K562 (cell line): ENCODE data around the gene BMP6. TPM values are rescaled to one million over a fixed set of nuclear protein-coding genes. Genes with fewer than 3 reads are reported as not detected.

Experiments
- AFF4 ChIP-seq: sonication (generic); formaldehyde crosslinking; IDR thresholded peaks from 2 replicates; pipeline ENCODE4 v1.8.0; 2023; ENCODE audit warnings: mild to moderate bottlenecking, missing genetic modification reagents
- ATF3 ChIP-seq, 2 experiments: fragments of 450-650 bp in 1 of 2; sonication (generic) in 1 of 2; formaldehyde crosslinking in 1 of 2; IDR thresholded peaks in 1 of 2; conservative IDR thresholded peaks in 1 of 2; 2 replicates each; pipeline versions ENCODE4 v1.6.1 to v1.8.1; 2016 to 2023; ENCODE audit warnings: mild to moderate bottlenecking in 2 of 2, moderate library complexity in 2 of 2, inconsistent platforms in 1 of 2, missing genetic modification reagents in 1 of 2
- CBX2 ChIP-seq: fragments of 200-600 bp; sonication (generic); IDR thresholded peaks from one replicate; pipeline ENCODE4 v1.6.1; 2012; ENCODE audit warnings: mild to moderate bottlenecking, low read length, inconsistent platforms; ENCODE audit not compliant: insufficient read depth, poor library complexity, severe bottlenecking
- EP400 ChIP-seq: fragments of 450-650 bp; IDR thresholded peaks from 2 replicates; pipeline ENCODE4 v1.6.1; 2017; ENCODE audit warnings: antibody characterized with exemption, mild to moderate bottlenecking, moderate library complexity
- HDAC1 ChIP-seq, 2 experiments: fragments of 450-650 bp; IDR thresholded peaks; 2 replicates each; pipeline ENCODE4 v1.6.1; 2016 to 2017; ENCODE audit warnings: inconsistent platforms in 1 of 2, mild to moderate bottlenecking in 1 of 2, moderate library complexity in 1 of 2
- PHF20 ChIP-seq: fragments of 450-650 bp; IDR thresholded peaks from 2 replicates; pipeline ENCODE4 v1.6.1; 2018; ENCODE audit not compliant: partially characterized antibody
- POLR2B ChIP-seq: fragments of 450-650 bp; IDR thresholded peaks from 2 replicates; pipeline ENCODE4 v1.6.1; 2018; ENCODE audit warnings: low read depth; ENCODE audit not compliant: partially characterized antibody
- RBFOX2 ChIP-seq: fragments of 200-400 bp; formaldehyde crosslinking; IDR thresholded peaks from 2 replicates; pipeline ENCODE4 v1.6.1; 2017; ENCODE audit warnings: low read depth, mild to moderate bottlenecking, low read length, moderate library complexity
- SAFB2 ChIP-seq: fragments of 200-400 bp; formaldehyde crosslinking; IDR thresholded peaks from 2 replicates; pipeline ENCODE4 v1.6.1; 2018; ENCODE audit warnings: borderline replicate concordance, low read length, low read depth, moderate library complexity; ENCODE audit not compliant: severe bottlenecking
- SMAD4 ChIP-seq: fragments of 250-450 bp; sonication (Bioruptor Pico); conservative IDR thresholded peaks from 2 replicates; pipeline ENCODE4 v1.8.0; 2021; ENCODE audit warnings: inconsistent platforms, mild to moderate bottlenecking, moderate library complexity
- TAF1 ChIP-seq: IDR thresholded peaks from 2 replicates; pipeline ENCODE4 v1.6.1; 2011; ENCODE audit warnings: mild to moderate bottlenecking, low read length, moderate library complexity; ENCODE audit not compliant: insufficient read depth, control insufficient read depth, severe bottlenecking; ENCODE audit errors: extremely low read depth
- YY1 ChIP-seq, 3 experiments: IDR thresholded peaks; 2 replicates each; pipeline ENCODE4 v1.6.1; 2011; ENCODE audit warnings: low read length in 2 of 3, mild to moderate bottlenecking in 2 of 3, moderate library complexity in 2 of 3, borderline replicate concordance in 1 of 3, control low read depth in 1 of 3, low read depth in 1 of 3; ENCODE audit not compliant: insufficient read depth in 3 of 3, insufficient replicate concordance in 2 of 3, control insufficient read depth in 1 of 3, insufficient read length in 1 of 3; ENCODE audit errors: extremely low read depth in 1 of 3
- ZNF408 ChIP-seq: fragments of 250-450 bp; sonication (Bioruptor Pico); IDR thresholded peaks from 2 replicates; pipeline ENCODE4 v1.4.0; 2020; ENCODE audit warnings: low read depth, mild to moderate bottlenecking, moderate library complexity
- ZNF639 ChIP-seq, 2 experiments: fragments of 200-800 bp in 1 of 2; sonication (Bioruptor generic) in 1 of 2; sonication (generic) in 1 of 2; formaldehyde crosslinking in 1 of 2; IDR thresholded peaks in 1 of 2; conservative IDR thresholded peaks in 1 of 2; 2 replicates each; pipeline versions ENCODE4 v1.5.0 to v1.6.1; 2016 to 2020; ENCODE audit warnings: missing compliant biosample characterization in 1 of 2, missing genetic modification characterization in 1 of 2, missing genetic modification reagents in 1 of 2
- polyA plus RNA-seq, 8 experiments: library from polyadenylated mRNA; depleted of rRNA in 4 of 8; stranded (reverse) in 5 of 8; unstranded in 3 of 8; fragments of >200 nt; fragmentation: Nextera tagmentation in 2 of 8; fragmentation: Illumina TruSeq in 1 of 8; extraction: Ambion mirVana in 2 of 8; extraction: Trizol in 1 of 8; gene quantifications; 2 replicates each; pipeline versions ENCODE4 v1.2.1 to v1.2.3, GENCODE V29; 2011 to 2014; ENCODE audit warnings: inconsistent platforms in 1 of 8, missing spikeins in 1 of 8
- total RNA-seq, 7 experiments: library from RNA; depleted of rRNA in 6 of 7; stranded (reverse); fragments of >200 nt in 6 of 7; fragmentation: Illumina TruSeq in 2 of 7; extraction: Trizol in 2 of 7; gene quantifications; 2 replicates each; pipeline versions ENCODE4 v1.2.1 to v1.2.3, GENCODE V29; 2011 to 2021; ENCODE audit warnings: low replicate concordance in 1 of 7
- TF ChIP-seq, protein P1 (sequence below): fragments of 450-650 bp; IDR thresholded peaks from 2 replicates; pipeline ENCODE4 v1.6.1; 2016; ENCODE audit warnings: mild to moderate bottlenecking

Gene BMP6
- total and polyA plus RNA-seq, 9 of the 15 experiments (the other 6 are each of a cell fraction or from before 2014, with no cell fraction given) = 0.01 to 0.13 (median 0.06) TPM; not detected in 3

DNA sequence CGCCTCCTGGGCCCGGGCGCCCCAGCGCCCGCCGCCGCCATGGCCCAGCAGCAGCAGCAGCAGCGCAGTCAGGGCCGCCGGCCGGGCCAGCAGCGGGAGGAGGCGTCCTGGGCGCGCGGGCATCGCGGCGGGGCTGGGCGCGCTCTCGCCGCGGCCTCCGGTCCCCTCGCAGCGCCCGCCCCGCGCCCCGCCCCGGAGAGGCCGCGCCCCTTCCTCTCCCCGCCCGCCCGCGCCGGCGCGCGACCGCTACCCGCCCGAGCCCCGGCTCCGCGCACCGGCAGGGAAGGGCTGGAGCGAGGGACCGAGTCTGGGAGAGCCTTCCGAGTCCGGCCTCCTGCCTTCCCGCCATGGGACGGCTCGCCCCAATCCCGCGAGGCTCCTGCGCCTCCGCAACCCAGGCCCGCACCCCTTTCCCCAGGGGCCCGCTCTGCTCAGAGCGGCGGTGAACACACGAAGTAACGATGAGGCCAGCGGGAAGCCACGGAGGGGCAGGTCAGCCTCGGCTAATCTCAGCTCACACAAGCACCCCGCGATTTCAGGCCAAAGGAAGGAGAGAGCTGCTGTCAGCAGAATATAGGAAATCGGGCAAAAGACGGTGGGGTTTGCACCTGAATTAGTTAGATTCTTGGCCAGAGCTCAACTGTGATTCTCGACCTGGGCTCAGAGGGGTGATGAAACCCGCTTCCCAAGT is 184.9 kb downstream of the BMP6 start, which contains the start of gene TXNDC5 (continued):
- TF ChIP-seq AFF4 (CRISPR knock-in tag) (0 out of 2 replicates have a peak, but pooled peaks have one; percentile 43), TAF1 (peak; percentile 65), CBX2 (no peak), ZNF639 (CRISPR knock-in tag; conservative IDR thresholded peaks at IDR 0.05 in 1 of 2, IDR thresholded peaks at IDR 0.05 in 1 of 2) (0 out of 4 replicates have a peak, but pooled peaks of 1 of the 2 experiments have one; percentile 37), SMAD4 (0 out of 2 replicates have a peak, but pooled peaks have one; percentile 17), EP400 (no peak), PHF20 (peak; percentile 27), RBFOX2 (peak; percentile 60), POLR2B (no peak), SAFB2 (no peak), ZNF408 (CRISPR knock-in tag) (no peak), YY1 (IDR thresholded peaks at IDR 0.05; ENCODE audit: borderline replicate concordance in 1 of 3, control insufficient read depth in 1 of 3, extremely low read depth in 1 of 3, insufficient read depth in 3 of 3, insufficient read length in 1 of 3, insufficient replicate concordance in 2 of 3, low read depth in 1 of 3, low read length in 2 of 3) (peak in 1 of 3 experiments; percentile 50), HDAC1 (IDR thresholded peaks at IDR 0.05) (peak in 1 of 2 experiments; percentile 62; a peak in 2 of 4 replicates), ATF3 (IDR thresholded peaks at IDR 0.05) (peak; percentile 16; the same call in 1 of the 2 replicates), ATF3 (CRISPR knock-in tag; conservative IDR thresholded peaks at IDR 0.05) (no peak)
- TF ChIP-seq, protein P1, sequence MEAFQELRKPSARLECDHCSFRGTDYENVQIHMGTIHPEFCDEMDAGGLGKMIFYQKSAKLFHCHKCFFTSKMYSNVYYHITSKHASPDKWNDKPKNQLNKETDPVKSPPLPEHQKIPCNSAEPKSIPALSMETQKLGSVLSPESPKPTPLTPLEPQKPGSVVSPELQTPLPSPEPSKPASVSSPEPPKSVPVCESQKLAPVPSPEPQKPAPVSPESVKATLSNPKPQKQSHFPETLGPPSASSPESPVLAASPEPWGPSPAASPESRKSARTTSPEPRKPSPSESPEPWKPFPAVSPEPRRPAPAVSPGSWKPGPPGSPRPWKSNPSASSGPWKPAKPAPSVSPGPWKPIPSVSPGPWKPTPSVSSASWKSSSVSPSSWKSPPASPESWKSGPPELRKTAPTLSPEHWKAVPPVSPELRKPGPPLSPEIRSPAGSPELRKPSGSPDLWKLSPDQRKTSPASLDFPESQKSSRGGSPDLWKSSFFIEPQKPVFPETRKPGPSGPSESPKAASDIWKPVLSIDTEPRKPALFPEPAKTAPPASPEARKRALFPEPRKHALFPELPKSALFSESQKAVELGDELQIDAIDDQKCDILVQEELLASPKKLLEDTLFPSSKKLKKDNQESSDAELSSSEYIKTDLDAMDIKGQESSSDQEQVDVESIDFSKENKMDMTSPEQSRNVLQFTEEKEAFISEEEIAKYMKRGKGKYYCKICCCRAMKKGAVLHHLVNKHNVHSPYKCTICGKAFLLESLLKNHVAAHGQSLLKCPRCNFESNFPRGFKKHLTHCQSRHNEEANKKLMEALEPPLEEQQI = no peak
